RWPE1 (cell line): ENCODE data around the gene FZD2.

Experiments
- CTCF ChIA-PET: fragments of 350-600 bp; sonication (Branson Sonifier 250); formaldehyde crosslinking; extraction: SDS; loops from one replicate; lab custom pipeline; 2021; lab: Yijun Ruan, JAX
- POLR2A ChIA-PET: fragments of 400-600 bp; formaldehyde crosslinking; extraction: SDS; loops from one replicate; lab custom pipeline; 2020; ENCODE audit warnings: antibody characterized with exemption; ENCODE audit not compliant: low non-redundant PET; lab: Yijun Ruan, JAX
- DNase-seq: peaks from one replicate; pipeline ENCODE4 v3.0.0; 2012; ENCODE audit warnings: low spot score
- H3K27ac ChIP-seq: fragments of 450-650 bp; 2 replicates; pipeline ENCODE4 v1.5.1; 2017
- TF ChIP-seq, protein P1 (sequence below): fragments of 450-650 bp; conservative IDR thresholded peaks from 2 replicates; pipeline ENCODE4 v1.5.1; 2017; ENCODE audit warnings: low read depth, mild to moderate bottlenecking

The FZD2 gene

DNA sequence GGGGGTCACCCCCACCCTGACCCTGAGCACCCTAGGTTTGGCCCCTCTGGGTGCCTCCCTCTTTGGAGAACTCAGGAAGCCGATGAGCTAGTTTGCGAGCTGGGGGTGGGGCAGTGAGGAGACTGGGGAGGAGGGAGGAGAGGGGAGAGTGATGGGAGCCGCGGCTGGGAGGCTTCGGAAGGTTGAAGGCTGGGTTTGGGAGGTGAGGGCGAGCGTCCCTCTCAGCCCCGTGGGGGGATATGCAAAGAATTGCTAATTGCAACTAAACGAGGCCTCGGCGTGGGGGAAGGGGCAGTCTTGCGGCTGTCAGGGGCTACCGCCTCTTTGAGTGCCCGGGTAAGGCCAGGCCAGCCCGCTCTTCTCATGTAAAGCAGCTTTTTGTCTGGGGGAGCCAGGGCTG, 17.6 kb upstream of the FZD2 start:
- ChIA-PET POLR2A (interaction anchor here (0.6 kb wide), 1 partner anchor 17 kb away, joined by 3 read pairs; no protein-coding TSS in a partner anchor), CTCF (interaction anchor here (0.6 kb wide), 2 partner anchors 28 to 47 kb away, joined by 4 read pairs; no protein-coding TSS in a partner anchor)
- TF ChIP-seq, protein P1, sequence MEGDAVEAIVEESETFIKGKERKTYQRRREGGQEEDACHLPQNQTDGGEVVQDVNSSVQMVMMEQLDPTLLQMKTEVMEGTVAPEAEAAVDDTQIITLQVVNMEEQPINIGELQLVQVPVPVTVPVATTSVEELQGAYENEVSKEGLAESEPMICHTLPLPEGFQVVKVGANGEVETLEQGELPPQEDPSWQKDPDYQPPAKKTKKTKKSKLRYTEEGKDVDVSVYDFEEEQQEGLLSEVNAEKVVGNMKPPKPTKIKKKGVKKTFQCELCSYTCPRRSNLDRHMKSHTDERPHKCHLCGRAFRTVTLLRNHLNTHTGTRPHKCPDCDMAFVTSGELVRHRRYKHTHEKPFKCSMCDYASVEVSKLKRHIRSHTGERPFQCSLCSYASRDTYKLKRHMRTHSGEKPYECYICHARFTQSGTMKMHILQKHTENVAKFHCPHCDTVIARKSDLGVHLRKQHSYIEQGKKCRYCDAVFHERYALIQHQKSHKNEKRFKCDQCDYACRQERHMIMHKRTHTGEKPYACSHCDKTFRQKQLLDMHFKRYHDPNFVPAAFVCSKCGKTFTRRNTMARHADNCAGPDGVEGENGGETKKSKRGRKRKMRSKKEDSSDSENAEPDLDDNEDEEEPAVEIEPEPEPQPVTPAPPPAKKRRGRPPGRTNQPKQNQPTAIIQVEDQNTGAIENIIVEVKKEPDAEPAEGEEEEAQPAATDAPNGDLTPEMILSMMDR: no peak
- no peak overlapping the region for H3K27ac ChIP-seq
- DNase-seq: no peak

DNA sequence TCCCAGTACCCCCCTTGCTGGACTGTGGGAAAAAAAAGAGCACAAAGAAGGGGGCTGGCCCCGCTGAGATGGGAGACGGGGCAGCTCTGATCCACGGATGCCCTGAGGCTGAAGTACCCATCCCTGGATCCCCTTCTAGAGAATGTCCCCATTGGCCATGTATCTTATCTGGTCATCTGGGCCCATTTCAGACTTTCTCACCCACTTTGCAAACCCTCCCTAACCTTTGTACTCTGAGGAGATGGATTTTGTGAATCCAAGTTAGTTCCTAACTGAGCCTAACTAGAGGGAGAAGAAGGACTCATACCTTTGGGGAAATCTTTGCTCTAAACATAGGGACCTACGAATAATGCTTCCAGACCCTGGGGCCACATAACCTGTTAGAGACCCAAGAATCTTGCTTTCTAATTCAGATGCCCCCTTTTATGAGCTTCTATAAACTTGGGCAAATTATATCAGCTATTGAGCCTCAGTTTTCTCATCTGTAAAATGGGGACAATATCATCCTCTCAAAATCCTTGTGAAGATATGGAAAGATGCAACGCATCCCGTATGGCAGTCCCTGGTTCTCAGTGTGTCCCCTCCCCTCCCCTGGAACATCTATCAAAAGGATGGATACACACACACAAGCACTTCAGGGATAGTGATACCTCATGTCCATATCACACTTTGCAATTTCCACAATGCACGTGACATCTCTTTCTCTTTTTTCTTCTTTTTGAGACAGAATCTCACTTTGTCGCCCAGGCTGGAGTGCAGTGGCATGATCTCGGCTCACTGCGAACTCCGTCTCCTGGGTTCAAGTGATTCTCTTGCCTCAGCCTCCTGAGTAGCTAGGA, 16.8 kb upstream of the FZD2 start:
- TF ChIP-seq, protein P1: no peak
- POLR2A ChIA-PET: interaction anchor here (0.6 kb wide), 1 partner anchor 16 kb away, joined by 3 read pairs; no protein-coding TSS in a partner anchor
- H3K27ac ChIP-seq: no peak overlapping the region
- no peak for DNase-seq
- CTCF ChIA-PET: interaction anchor here (0.6 kb wide), 1 partner anchor 48 kb away, joined by 4 read pairs; no protein-coding TSS in a partner anchor

DNA sequence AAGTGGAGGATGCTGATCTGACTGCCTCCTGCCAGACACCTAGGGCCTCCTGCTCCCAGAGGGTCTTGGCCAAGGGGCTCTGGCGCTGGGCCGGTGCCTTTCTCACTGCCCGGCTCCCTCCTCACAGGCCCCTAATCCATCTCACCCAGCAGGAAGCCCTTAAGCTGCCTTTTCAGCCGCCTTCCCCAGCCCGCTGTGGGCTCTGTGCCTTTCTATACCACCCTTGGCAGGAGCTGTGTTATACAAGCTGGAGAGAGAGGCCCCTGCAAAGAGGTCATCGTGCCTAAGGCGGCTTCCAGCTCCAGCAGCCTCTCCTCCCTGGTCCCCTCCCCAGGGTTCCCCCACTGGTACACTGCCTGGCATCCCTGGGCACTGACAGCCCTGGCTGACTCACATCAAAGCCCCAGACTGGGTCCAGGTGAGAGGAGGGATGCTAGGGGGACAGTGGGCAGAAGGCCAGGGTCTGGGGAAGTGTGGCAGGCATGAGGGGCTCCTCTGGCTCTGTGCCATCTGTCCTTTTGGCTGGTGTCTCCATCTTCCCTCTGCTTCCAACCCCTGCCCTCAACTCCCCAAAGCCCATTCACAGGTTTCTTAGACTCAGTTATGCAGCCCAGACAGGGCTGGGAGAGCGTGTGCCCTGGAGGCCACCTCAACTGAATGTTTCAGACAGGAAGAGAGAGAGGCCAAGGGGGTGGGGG, 15.3 kb upstream of the FZD2 start:
- TF ChIP-seq, protein P1: no peak
- ChIA-PET POLR2A (no interaction called here), CTCF (interaction anchor here (0.6 to 1.0 kb wide), 2 partner anchors 11 to 1536 kb away, joined by 3 read pairs; no protein-coding TSS in a partner anchor)
- DNase-seq: no peak
- H3K27ac ChIP-seq: no peak overlapping the region

DNA sequence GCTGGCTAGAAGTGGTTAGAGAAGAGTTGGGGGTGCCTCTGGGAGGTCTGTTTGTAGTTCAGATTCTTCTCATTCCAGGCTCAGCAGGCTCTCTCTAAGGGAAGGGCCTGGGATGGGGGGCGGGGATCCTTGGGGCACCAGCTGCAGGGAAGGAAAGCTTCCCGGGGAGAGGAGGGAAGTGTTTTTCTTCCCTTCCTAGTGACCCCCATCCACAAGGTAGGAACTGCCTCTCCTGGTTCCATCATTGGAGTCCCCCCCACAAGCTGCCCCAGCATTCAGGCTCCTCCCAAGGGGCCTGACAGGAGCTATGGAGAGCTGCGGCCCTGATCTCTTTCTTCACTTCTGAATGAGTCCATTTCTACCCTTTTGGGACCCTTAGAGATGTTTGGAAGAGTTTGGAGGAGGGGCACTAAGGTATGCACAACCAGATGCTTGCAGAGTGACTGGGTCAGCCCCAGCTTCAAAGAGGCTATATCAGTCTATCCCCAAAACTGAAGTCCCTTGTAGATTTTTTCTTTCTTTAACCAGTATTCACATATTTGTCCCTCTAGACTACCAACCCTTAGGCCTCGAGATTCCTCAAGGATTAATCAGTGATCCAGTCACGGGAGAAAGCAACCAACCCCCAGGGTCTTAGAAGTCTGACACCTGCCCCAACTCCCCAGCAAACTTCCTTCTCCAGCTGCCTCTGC, 13.9 kb upstream of the FZD2 start:
- TF ChIP-seq, protein P1: no peak
- peak overlapping the region; percentile 61; the same call in 1 of the 2 replicates for H3K27ac ChIP-seq
- peak; percentile 91 for DNase-seq
- ChIA-PET POLR2A (interaction anchor here (0.7 kb wide), 1 partner anchor 140 kb away, joined by 3 read pairs; no protein-coding TSS in a partner anchor), CTCF (interaction anchor here (0.6 to 1.9 kb wide), 3 partner anchors 10 to 697 kb away, joined by 3 to 12 read pairs (median 3); partner anchors contain the start of gene CD300LG)

DNA sequence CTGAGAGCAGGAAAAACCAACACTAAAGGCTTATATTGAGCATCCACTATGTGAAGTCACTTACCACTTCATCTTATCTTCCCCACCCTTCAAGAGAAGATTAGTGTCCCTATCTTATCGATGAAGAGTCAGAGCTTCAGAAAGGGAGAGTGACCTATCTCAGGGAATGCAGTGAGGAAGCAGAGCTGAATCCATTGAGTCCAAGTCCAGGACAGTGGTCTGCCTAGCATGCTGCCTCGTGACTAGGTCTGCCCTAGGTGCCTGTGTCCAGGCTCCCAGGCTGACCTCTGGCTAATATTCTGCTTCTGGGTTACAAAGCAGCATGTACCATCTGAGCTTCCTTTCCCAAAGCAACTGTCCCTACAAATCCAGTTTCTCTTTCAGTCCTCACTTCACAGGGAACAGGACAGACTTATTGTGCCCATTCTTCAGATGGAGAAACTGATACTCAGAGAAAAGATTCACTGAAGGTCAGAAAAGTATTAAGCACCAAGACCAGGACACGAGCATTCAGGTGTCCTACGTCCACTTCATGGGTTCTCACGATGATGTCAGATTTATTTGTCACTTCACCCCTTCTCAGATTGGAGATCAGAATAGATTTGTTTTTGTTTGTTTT, 13.3 kb upstream of the FZD2 start:
- CTCF ChIA-PET: interaction anchor here (0.7 to 1.9 kb wide), 2 partner anchors 11 to 192 kb away, joined by 3 to 12 read pairs; no protein-coding TSS in a partner anchor
- peak overlapping the region; percentile 32; the same call in 1 of the 2 replicates for H3K27ac ChIP-seq
- POLR2A ChIA-PET: interaction anchor here (0.7 kb wide), 1 partner anchor 141 kb away, joined by 3 read pairs; no protein-coding TSS in a partner anchor
- TF ChIP-seq, protein P1: no peak
- no peak for DNase-seq
